Superior temporal gyrus (tissue), 1 donor: Measurements from ENCODE around the gene TTC1.
"Not testable (repeated sequence)": the region's sequence is repeated elsewhere in the genome, so short reads cannot be mapped to it uniquely, and the experiment has no call there.

Experiments used
- DNase-seq: peaks from one replicate; pipeline ENCODE4 v3.0.0-alpha.2; 2016; ENCODE audit errors: extremely low spot score

The TTC1 gene

GRCh38 chr5:159995907-159996306 lies 13.0 kb upstream of the TTC1 start:
- no peak for DNase-seq

- DNase-seq: no peak
Measured at GRCh38 chr5:160001457-160001856, 7.5 kb upstream of the TTC1 start.

DNA sequence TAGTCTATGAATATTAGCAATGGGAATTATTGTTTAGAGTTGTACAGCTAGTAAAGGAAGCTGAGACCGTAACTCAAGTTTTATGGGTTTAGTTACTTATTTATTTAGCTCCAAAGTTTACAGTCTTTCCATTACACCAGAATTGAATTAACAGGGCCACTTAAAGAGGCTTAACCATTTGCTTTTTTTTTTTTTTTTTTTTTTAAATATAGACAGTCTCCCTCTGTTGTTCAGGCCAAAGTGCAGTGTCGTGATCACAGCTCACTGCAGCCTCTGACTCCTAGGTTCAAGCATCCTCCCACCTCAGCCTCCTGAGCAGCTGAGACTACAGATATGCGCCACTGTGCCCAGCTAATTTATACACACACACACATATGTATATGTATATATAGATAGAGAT lies 1.4 kb upstream of the TTC1 start:
- no peak for DNase-seq

GRCh38 chr5:160008529-160008876 lies 436 bp upstream of the TTC1 start:
- DNase-seq: not testable (repeated sequence)

DNA sequence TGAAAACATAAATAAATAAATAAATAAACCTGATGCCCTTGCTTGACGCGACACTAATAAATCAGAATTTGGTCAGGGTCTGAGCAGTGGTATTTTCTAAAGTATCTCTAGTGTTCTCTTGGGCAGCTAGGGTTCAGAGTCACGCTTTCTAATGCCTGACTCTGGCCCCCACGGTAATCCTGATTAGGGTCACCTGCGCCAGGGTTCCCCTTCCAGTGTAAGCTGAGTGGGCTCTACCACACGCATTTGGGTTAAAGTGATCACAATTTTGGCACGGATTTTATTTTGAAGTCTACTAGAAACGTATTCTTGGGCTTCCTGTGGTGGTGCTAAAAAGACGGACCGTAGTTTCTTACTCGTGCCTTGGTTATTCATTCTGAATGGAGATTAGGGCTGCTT lies 651 bp downstream of the TTC1 start:
- no peak for DNase-seq

- no peak for DNase-seq
Measured at GRCh38 chr5:160011471-160011870, 2.5 kb downstream of the TTC1 start.

GRCh38 chr5:160014197-160014596 lies 5.3 kb downstream of the TTC1 start:
- DNase-seq: not testable (repeated sequence)

DNA sequence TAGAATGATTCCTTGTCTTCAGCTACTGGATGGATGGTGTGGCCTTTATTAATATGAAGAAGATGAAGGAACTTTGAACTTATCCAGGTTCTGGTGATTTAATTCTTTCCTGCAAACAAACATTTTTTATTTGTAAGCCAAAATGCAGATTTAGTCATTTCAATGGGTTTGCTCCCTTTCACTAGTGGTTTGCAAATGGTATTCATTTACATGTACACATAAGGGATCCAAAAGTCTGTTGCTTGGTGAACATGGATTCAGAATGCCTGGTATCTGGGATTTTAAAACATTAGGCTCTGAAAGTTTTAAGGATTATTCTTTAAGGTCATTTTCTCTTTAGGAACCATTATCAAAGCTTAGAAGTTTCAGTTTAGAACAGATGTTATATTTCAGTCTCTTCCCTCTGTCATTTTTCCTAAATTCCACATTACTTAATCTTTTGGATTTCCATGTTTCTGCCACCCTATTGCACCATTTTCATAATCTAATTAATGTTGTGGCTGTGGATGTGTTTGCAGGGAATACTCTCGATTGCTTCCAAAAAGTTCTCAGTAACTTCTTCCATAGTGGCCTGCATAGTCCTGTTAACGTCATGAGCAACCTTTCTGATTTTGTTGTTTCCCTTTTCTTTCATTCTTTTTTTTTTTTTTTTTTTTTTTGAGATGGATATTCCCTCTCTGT lies 10.1 kb downstream of the TTC1 start:
- DNase-seq: no peak

DNA sequence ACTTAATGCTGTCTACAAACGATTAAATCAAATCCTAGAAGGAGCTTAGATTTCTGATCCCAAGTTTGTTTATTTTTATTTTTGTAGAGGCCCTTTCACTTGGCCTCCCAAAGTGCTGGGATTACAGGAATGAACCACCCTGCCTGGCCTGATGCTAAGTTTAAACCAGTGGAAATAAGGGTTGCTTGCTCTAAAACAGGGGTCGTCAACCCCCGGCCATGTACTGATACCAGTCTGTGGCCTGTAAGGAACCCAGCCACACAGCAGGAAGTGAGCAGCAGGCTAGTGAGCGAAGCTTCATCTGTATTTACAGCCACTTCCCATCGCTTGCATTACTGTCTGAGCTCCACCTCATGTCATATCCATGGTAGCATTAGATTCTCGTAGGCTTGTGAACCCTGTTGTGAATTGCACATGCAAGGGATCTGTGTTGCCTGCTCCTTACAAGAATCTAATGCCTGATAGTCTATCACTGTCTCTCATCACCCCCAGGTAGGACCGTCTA lies 11.4 kb downstream of the TTC1 start:
- no peak for DNase-seq

DNA sequence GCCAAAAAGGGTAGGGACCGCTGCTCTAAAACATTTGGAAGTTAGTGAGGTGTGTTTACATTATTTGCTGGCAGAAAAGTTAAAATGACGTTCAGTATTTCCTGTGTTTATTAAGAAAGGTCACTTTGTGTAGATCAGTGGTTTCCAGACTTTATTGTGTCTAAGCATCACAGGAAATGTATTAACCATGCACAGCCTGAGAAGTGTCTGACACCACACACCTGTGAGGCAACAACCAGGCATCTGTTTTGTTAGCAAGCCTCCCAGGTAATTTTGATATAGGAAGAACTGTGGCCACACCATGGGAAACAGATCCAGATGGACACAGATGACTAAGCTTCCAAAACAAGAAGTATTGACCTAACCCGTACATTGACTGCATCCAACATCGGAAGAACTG lies 12.0 kb downstream of the TTC1 start:
- no peak for DNase-seq

DNA sequence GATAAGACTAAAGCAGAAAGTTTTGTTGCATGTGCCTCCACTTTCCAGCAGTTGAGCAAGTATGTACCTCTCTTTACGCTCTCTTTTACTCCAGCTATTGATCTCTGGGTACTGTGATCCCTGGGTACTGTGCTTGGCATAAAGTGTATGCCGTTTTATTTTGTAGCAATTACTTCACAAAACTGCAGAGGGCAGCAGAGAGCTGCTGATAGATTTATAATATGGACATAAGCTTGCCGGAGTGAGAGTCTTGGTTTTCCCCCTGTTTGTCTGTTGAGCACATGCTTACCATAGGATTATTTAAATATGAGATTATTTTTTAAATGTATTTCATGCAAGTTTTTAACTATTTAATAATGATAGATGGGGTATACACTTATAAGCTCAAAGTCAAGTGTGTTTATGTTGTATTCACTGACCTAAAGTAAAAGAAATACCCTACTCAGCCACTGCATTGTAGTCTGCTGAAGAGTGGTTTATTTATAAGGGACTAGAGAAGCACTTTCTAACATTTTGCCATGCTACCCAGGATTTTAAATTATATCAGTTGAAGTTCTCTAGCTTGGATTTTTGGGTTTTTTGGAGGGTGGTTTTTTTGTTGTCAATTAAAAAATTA lies 13.0 kb downstream of the TTC1 start:
- DNase-seq: peak; percentile 95

DNA sequence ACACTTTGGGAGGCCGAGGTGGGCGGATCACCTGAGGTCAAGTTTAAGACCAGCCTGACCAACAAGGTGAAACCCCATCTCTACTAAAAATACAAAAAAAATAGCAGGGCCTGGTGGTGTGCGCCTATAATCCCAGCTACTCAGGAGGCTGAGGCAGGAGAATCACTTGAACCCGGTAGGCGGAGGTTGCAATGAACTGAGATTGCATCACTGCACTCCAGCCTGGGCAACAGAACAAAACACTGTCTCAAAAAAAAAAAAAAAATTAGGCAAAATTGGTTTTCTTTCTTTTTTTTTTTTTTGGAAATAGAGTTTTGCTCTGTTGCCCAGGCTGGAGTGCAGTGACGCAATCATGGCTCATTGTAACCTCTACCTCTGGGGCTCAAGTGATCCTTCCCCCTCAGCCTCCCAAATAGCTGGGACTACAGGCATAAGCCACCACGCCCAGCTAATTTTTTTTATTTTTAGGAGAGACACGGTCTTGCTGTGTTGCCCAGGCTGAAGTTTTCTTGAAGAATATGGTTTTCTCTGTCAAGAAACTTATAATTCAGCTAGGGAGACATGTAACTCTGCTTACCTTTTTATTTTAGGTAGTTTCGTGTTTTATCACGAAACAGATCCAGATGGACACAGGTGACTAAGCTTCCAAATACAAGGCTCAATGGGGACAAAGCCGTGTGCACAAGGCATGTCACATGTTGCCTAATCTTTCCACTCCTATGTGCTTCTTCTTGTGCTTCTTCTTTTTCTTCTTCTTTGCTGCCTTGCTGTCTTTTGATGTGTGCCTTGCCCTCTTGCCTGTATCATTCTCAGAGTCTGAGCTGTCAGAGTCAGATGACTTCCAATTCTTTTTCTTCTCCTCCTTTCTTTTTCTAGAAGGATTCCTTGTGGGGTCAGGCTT lies 14.3 kb downstream of the TTC1 start:
- DNase-seq: no peak

DNA sequence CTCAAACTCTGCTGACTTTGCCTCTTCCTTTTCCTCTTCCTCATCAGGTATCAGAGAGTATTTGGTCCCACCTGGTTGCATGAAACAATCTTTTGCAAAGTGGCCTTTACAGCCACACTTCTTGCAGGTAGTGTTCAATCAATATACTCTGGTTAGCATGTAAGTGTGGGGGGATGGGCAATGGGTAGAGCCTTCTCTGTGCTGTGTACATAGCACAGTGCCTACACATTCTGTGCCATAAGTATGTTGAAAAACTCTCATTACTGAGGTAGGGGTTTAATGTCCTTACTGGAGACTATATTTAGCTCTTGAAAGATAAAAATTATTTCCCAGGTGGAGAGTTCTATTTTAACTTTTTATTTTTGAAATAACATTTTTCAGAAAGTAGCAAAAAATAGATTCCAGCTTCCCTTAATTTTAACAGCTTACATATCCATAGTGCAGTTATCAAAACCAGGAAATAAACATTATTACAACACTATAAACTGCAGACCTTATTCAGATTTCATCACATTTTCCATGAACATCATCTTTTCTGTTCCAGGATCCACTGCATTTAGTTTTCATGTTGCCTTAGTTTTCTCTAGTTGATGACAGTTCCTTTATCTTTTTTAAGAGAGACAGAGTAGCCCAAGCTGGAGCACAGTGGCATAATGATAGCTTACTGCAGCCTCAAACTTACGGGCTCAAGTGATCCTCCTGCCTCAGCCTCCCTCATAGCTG lies 15.1 kb downstream of the TTC1 start:
- DNase-seq: no peak

- no peak for DNase-seq
Measured at GRCh38 chr5:160029004-160029403, 20.1 kb downstream of the TTC1 start.

- DNase-seq: no peak
Measured at GRCh38 chr5:160029540-160030139, 20.7 kb downstream of the TTC1 start.

GRCh38 chr5:160030631-160031377 lies 21.9 kb downstream of the TTC1 start:
- DNase-seq: peak; percentile 59

DNA sequence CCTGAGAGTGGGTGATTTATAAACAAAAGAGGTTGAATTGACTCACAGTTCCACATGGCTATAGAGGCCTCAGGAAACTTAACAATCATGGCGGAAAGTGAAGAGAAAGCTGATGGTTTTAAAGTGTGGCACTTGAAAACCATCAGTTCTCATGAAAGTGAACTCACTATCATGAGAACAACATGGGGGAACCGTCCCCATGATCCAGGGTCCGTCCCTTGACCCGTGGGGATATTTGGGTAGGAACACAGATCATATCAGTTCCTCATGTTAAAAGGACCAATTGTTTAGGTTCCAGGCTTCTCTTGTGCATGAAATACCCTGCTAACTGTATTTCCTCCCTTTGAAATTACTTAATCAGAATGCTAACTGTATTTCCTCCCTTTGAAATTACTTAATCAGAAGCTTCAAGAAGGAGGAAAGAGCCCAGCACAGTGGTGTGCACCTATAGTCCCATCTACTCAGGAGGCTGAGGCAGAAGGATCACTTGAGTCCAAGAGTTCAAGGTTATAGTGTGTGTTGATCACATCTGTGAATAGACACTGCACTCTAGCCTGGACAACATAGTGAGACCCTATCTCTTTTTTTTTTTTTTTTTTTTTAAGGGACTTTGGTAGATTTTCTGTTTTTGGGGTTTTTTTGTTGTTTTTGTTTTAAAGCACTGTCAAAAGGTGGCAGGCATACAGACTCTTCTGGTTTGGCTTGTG lies 24.8 kb downstream of the TTC1 start:
- no peak for DNase-seq

- DNase-seq: peak; percentile 31
Measured at GRCh38 chr5:160036243-160036642, 27.3 kb downstream of the TTC1 start.

DNA sequence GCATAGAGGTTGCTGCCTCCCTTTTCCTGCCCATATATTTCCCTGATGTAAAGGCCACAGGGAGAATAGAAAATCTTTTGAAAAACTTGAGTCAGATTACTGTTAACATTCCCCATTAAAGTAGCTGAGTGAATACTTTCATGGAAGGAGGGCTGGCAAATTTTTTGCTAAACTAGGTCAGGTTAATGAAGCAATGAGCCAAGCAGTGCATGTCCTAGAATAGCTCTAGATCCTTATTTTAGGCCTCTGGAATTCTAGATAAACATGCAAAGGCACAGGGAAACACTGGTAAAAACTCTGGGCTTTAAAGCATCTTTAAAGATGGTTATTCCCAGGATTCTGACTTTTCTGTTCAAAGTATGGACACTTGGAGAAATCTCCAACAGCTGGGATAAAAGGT lies 27.9 kb downstream of the TTC1 start:
- DNase-seq: peak; percentile 21

- no peak for DNase-seq
Measured at GRCh38 chr5:160039810-160040470, 31.0 kb downstream of the TTC1 start.
